ENCODE measurements around the gene CERS6.
A peak's percentile ranks its signal among the peaks of the same experiment; 100 is the strongest.

CERS6 gene

DNA sequence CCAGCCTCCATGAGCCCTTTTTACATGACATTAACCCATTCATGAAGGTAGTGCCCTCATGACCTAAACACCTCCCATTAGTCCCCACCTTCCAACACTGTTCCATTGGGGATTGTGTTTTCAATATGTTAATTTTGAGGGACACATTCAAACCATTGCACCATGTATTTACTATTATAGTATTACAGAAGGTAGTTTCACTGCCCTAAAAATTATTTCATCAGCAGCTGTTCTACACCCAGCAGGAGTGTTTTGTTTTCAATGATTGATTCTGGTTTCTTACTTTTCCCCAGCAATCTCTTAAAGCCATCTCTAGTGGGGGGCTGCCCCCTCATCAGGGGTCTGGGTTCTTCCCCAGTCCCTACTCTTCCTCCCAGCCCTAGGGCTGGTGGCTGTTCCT, 71.9 kb downstream of the CERS6 start:
- TF ChIP-seq, protein P1, sequence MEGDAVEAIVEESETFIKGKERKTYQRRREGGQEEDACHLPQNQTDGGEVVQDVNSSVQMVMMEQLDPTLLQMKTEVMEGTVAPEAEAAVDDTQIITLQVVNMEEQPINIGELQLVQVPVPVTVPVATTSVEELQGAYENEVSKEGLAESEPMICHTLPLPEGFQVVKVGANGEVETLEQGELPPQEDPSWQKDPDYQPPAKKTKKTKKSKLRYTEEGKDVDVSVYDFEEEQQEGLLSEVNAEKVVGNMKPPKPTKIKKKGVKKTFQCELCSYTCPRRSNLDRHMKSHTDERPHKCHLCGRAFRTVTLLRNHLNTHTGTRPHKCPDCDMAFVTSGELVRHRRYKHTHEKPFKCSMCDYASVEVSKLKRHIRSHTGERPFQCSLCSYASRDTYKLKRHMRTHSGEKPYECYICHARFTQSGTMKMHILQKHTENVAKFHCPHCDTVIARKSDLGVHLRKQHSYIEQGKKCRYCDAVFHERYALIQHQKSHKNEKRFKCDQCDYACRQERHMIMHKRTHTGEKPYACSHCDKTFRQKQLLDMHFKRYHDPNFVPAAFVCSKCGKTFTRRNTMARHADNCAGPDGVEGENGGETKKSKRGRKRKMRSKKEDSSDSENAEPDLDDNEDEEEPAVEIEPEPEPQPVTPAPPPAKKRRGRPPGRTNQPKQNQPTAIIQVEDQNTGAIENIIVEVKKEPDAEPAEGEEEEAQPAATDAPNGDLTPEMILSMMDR (IDR thresholded peaks at IDR 0.05; ENCODE audit: low read length, missing control alignments) = no peak
- H3K4me3 ChIP-seq (replicated peaks; ENCODE audit: low read depth, low read length) = no peak overlapping the region
- no peak for DNase-seq (ENCODE audit: low read depth)

DNA sequence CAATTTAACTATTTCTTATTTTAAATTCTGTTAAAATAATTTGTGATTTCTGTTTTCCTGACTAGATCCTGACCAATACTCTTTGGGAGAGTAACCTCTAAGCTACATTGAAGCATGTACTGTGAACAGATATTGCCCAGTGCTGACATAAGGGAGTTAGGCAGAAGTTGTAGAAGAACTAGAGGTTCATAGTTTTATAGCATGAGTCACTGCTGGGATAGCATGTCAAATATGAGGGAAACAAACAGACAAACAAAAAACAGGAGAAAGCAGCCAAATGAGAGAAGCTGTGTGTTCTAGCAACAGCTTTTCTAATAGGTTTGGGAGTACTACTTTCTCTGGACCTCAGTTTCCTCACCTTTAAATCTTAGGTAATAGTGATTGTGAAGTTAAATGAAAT, 72.4 kb downstream of the CERS6 start:
- peak; percentile 51 for DNase-seq (ENCODE audit: low read depth)

DNA sequence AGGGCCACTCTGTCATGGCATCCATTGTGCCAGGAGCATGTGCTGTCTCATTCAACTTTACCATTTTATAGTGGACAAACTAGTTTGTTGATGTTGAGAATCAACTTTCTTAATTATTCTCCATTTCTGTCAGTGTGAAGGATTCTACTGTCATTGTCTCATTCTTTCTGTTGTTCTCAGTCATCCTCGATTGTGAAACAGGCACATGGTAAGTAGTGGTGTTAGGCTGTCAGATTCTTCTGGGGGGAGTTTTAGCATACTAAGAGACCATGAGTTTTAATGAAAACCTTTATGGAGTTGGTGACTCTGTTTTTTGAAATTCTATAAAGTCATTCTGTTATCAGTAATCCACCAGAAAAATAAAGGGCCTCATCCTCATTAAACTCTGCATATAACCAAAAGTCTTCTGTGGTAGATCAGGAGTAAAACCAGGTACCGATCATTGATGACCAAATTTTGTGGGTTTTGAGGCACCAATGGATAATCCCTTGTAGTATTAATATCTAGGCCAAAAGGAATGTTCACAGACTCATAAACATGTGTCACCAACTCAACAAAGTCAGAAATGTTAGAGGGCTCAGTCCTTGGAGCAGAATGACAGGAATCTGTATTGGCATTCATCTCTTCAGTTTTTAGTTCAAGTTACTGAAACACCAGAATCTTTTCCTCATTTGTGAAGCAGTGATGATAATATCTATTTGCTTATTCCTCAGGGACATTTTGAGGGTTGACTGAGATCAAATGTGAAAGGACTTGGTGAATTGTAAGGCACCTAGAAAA, 73.2 kb downstream of the CERS6 start:
- no peak for DNase-seq (ENCODE audit: low read depth)
- TF ChIP-seq, protein P1 (IDR thresholded peaks at IDR 0.05; ENCODE audit: low read length, missing control alignments) = no peak
- H3K4me3 ChIP-seq (replicated peaks; ENCODE audit: low read depth, low read length) = no peak overlapping the region

More for the DNA sequence above, 72.4 kb downstream of the CERS6 start:
- TF ChIP-seq, protein P1 (IDR thresholded peaks at IDR 0.05; ENCODE audit: low read length, missing control alignments) = no peak
- no peak overlapping the region for H3K4me3 ChIP-seq (replicated peaks; ENCODE audit: low read depth, low read length)

DNA sequence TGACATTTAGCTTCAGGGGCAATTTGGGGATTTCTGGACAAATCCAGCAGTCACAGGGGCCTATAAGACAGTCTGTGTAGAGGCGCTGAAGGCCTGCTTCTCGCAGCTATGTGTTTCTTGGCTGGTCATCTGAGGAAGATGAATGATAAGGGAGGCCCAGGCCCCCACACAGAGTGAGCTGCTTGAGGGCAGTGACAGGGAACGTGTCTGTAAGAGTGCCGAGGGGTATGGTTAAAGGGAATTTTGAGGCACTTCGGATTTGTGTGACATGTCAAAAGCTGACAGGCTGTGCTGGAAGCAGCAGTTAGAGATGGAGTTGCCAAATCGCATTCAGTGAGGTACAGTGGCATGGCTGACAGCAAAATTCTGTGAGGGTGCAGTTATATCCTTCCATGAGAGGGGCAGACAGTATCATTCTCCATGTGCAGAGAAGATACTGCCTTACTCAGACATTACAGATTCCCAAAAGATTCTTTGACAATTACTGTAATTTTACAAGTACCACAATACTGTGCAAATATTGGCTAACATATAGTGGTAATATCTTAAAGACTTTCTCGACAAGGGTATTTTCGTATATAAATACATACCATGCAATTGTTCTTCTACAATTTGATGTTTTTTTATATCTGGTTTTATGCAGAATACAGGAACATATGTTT, 74.0 kb downstream of the CERS6 start:
- no peak for DNase-seq (ENCODE audit: low read depth)
- TF ChIP-seq, protein P1 (IDR thresholded peaks at IDR 0.05; ENCODE audit: low read length, missing control alignments) = no peak

DNA sequence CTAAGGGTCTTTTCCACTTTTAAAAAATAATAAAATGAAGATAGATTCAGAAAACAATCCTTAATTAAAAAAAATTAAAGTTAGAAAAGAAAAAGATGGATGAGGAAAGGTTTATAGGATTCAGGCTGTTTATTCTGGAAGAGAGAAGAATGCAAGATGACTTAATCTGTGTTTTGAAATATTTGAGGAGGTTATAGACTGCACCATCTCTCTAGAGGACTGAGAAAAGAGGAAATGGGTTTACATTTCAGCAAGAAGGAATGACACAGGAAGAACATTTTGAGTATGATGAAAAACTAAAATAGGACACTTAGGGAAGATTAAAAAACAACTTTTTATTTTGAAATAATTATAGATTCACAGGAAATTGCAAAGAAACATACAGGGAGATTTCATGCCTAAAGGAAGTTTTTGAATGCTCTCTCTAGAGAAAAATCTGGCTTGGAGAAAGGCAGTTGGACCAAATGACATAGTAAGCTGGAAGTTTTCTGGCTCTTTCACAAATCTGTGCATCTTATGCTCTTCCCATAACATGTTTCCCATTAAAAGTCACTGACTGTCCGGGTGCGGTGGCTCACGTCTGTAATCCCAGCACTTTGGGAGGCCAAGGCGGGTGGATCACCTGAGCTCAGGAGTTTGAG, 75.0 kb downstream of the CERS6 start:
- no peak overlapping the region for H3K4me3 ChIP-seq (replicated peaks; ENCODE audit: low read depth, low read length)
- TF ChIP-seq, protein P1 (IDR thresholded peaks at IDR 0.05; ENCODE audit: low read length, missing control alignments) = no peak
- DNase-seq (ENCODE audit: low read depth) = peak; percentile 71

More for the DNA sequence above, 74.0 kb downstream of the CERS6 start:
- no peak overlapping the region for H3K4me3 ChIP-seq (replicated peaks; ENCODE audit: low read depth, low read length)

DNA sequence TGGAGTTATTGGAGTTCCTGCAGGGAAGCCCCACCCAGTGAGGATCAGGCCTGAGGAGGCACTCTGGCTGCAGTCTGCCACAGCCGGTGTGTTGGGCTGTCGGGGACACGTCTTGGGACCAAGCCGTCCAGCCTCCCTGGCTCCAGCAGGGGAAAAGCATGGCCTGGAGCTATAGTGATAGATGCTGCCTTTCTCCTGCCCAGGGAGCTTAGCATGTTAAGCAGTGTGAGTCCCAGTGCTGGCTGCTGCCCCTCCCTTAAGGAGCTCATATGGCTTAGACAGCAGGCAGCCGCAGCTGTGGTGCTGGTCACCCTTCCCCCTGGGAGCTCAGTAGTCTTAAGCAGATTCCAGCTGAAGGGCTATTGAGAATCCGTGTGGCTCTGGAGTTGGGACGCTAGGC, 78.9 kb downstream of the CERS6 start:
- no peak for DNase-seq (ENCODE audit: low read depth)
- no peak overlapping the region for H3K4me3 ChIP-seq (replicated peaks; ENCODE audit: low read depth, low read length)
- TF ChIP-seq, protein P1 (IDR thresholded peaks at IDR 0.05; ENCODE audit: low read length, missing control alignments) = no peak
